Fibroblast of skin of left biceps (primary cell): ENCODE measurements around the gene TRABD2A.
A peak's percentile ranks its signal among the peaks of the same experiment; 100 is the strongest.

Source experiments
- DNase-seq, 2 experiments: peaks; one replicate each; pipeline ENCODE4 v3.0.0-alpha.2; 2013; ENCODE audit warnings: low read depth in 2 of 2

Gene TRABD2A

DNA sequence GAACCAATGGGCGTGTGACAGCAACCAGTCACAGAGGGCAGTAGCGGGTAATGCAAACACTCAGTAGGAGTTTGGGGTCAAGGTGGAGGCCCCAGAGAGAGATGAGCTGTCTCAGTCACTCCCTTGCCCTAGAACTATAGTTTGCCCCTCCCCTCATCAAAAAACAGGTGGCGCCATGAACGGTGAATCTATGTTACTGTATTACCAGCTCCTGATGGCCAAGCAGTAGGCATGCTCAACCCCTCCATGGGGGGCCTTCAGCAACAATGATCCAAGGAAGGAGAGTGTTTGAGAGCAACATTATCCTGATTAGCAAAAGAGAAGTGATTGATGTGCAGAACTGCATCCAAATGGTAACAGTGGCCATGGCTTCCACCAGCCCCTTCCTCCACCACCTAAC is 30.4 kb downstream of the TRABD2A start:
- no peak for DNase-seq

DNA sequence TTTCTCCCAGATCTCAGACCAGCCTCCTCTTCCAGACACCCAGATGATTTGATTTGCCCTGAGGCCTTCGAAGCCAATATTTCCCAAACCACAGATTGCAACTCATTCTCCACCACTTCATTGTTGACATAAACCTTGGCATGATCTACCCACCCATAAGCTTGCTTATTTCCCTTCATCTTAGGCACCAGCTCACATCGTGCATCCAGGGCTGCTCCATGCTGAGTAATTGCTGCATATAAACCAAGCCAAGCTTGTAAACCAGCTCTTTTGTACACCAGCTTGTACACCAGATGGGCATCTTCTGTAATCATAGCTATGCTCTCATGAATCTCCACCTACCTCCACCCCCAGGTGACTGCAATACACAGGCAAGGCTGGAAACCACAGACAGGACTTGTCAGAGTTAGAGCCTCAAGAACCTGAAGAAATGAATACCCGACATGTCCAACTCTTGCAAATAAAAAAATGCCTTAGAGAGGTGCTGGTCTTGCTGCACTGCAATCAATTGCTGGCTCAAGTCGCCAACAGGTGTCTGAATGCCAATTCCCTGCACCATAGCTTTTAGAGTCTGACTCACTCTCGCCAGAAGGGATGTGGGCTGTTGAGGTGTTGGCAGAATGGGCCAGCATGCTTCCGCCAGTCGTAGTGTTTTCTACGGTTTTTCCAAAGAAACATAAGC is 31.5 kb downstream of the TRABD2A start:
- no peak for DNase-seq

DNA sequence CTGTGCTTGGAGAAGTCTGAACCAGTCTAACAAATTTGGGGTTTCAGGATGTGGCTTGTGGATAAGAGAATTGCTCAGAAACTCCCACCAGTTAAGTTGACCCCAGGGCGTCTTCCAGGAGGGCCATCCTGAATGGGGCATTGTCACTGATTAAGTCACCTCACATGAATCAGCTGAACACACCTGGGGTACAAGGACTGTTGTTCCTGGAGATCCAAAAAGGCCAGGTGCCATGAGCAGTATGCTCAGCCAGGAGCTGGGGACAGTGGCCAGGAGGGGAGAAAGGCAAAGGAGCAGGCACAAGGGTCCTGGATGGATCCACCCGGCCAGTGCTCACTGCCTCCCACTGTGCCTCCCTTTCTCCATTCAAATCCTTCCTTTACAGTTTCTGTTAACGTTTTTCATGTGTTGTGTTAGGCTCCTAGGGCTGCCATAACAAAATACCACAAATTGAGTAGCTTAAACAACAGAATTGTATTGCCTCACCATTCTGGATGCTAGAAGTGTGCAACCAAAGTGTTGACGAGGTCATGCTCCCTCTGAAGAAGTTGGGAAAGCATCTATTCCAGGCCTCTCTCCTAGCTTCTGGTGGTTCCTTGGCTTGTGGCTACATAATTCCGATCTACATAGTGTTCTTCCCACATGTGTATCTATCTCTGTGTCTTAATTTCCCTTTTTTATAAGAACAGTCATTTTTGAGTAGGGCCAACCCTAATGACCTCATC is 33.4 kb downstream of the TRABD2A start:
- DNase-seq = peak in 1 of 2 experiments; percentile 28

DNA sequence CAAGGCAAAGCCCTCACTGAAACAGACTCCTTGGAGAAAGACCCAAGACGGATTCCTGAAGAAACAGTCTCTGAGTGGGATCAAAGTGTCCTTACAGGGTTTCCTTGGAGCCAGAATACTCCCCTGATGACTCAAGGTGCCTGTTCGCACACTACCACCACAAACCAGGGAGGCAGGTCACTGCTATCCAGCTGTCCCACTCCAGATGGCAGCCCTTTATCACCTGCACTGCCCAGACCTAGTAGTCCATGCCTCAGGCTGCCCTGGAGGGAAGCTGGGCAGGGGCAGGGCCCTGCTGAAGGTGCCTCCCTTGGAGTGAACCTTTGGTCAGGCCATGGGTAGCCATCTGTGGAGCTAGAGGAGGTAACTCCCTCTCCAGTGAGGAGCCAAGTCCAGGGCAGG is 34.1 kb downstream of the TRABD2A start:
- no peak for DNase-seq

DNA sequence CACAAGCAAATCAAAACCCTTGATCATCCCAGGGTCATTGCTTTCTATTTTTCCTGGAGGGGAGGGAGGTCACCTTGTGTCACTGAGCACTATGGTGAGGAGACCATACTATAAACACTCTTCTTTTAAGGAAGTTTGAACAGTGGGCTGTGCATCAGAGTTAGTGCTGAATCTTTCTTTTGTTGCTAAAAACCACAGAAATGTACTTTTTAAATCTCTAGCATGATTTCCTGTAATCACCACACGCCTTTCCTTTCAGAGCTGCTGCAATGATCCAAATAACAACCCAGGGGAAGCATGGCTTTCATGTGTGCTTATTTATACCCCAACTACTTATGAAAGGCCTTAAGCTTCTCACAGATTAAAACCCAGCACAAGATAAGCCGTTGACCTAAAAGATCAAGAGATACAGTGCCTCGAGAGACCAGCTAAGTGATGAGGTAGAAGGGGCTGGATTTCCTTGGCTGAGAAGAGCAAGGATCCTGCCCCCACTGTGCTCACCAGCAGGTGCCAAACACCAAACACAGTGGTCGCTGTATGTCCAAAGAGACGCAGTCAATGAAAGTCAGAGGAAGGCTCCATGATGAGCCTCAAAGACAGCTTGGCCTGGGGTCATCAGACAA is 34.7 kb downstream of the TRABD2A start:
- no peak for DNase-seq

DNA sequence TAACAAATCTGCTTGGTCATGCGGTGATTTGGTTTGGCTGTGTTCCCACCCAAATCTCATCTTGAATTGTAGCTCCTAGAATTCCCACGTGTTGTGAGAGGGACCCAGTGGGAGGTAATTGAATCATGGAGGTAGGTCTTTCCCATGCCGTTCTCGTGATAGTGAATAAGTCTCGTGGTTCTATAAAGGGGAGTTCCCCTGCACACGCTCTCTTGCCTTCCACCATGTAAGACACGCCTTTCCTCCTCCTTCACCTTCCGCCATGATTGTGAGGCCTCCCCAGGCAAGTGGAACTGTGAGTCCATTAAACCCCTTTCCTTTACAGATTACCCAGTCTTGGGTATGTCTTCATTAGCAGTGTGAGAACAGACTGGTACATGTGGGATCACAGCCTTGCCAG is 36.7 kb downstream of the TRABD2A start:
- no peak for DNase-seq

DNA sequence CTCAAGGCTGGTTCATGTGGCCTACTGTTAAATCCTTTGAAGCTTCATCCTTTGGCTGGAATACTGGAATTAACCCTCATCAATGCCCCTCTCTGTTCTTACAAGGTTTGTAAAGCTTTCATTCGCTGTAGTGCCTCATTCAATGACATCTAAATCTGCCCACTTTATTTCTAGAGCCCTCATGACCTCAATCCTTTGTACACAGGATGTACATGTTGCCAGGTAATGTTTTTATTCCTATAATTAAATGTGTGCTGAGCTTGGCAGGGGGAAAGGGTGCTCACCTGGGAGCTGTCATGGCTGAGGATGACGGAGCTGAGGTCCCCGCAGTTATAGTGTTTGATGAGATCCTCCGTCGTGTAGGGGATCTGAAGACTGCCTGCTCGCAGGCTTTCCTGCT is 39.3 kb downstream of the TRABD2A start:
- DNase-seq = no peak

DNA sequence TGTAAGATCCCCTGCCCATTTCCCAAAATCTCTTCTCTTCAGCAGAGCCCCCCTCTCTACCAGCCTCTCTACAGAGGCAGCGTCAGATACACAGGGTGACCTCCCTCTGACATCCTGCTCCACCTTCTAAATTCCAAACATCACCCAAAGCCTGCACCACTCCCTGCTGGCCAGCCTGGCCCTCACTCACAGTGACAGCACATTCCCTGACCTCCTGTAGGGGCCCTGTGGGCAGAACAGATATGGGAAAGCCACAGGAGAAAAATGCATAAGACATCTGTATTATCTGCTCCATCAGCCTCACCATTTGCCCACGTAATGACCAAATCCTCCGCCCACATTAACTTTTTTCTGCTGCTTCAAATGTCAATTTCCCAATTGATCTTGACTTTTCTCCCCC is 40.6 kb downstream of the TRABD2A start:
- no peak for DNase-seq

DNA sequence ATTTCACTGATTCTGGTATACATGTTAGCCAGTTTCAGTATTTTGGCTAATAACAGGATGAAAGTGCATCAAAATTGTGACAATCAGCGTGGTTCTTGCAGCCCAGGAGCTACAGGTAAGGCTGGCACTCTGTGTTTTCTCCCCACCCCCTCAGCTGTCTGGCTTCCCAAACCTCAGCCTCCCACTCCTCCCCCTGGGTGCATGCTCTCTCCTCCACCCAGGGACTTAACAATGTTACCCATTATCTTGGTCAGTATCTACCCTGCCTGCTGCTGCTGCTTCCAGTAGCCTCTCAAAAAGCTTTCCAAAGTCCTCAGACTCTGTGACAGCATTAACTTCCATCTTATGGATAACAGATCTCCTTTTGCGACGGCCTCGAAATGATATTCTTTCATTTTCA is 41.0 kb downstream of the TRABD2A start:
- no peak for DNase-seq

DNA sequence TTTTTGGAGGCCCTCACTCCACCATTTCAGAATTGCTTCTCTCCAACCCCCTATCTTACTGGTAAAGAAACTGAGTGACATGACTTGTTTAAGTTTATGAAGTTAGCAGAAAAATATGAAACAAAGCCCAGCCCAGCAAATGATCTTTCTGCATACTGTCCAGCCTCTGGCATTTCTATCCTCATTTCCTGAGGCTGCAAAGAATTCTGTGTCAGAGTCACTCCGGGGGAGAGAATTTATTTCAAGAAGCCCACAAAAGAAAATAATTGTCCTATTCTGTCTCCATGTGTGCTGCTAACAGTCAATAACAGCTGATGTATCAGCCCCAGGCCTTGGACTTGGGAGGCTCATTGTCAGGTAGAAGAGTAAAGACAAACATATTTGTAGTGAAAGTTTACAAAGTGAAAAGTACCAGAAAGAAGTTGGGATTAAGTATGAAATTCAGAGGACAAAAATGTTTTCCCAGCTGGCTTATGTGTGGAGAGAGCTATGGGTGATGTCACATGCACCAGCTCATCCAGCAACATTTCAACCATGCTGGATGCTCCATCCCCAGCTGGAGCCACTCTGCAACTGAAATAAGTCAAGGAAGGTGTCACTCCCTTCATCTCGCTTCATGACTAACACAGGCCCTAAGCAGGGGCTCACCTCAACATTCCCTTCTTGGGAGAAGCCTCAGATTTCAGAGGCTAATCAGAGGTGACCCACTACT is 42.3 kb downstream of the TRABD2A start:
- no peak for DNase-seq

DNA sequence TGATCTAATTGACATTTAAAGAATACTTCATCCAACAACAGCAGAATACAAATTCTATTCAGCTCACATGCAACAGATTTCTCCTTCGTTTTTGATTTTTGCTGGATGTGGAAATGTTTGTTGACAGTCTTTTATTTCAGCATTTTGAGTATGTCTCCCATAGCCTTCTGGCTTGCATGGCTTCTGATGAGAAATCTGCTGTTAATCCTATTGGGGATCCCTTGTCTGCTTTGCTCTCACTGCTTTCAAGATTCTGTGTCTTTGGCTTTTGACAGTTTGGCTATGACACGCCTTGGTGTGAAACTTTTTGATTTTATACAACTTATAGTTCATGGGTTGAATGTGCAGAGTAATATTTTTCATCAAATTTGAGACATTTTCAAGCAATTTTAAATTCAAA is 44.7 kb downstream of the TRABD2A start:
- no peak for DNase-seq

DNA sequence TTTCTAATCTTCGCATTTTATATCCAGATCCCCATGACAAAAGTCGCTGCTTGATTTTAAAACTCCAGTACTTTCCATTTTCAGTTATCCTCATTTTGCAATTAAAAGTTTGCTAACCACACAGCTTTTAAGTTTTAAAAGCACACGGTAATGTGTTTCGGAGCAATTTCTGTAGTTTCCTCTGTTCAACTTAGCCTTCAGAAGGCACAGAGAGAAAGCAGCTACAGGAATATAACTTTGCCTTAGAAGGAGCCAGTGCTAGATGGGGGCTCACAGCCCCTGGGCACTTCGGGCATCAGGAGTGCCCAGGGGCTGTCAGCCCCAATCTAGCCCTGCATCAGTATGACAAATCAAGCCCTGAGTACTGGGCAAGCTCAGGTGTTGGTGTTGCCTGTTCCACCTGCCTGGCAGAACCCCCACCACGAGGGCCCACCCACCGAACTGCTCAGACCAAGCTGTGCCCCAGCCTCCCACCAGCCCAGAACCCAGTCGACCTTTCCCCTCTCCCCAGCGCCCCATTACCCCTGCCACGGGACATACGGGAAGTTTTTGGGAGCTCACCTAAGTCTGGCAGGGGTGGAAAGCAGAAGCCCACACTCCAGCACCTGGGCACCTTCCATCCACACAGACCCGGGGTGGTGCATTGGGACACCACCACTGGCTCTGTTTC is 47.3 kb downstream of the TRABD2A start:
- DNase-seq = no peak

DNA sequence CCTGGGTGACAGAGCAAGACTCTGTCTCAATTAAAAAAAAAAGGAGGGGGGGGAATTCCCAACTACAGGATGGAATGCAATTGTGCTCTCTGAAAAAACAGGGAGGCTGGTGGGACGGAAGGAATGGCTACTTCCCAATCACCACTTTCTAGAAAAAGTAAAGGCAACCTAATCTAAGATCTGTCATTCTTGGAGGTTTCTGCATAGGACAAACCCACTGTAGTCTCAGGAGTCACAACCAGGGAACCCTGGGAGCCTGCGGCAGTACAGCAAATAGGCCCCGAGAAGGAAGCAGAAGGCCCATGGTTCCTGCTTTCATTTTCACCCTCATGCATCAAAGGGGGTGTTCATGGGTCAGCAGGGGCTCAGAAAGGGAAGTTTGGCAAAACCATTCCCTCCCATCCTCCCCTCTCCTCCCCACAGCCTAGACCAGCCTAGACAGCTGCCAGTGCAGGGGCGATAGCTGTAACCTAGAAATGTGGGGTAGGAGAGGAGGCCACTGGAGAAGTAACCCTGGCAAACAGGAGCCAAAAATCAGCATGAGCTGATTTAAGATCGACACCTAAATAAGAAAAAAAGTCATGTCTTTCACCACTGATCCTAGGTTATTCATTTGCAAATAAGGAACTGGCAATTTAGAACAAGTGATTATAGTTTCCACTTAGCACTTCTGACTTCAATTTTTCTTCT is 48.0 kb downstream of the TRABD2A start:
- DNase-seq = no peak

DNA sequence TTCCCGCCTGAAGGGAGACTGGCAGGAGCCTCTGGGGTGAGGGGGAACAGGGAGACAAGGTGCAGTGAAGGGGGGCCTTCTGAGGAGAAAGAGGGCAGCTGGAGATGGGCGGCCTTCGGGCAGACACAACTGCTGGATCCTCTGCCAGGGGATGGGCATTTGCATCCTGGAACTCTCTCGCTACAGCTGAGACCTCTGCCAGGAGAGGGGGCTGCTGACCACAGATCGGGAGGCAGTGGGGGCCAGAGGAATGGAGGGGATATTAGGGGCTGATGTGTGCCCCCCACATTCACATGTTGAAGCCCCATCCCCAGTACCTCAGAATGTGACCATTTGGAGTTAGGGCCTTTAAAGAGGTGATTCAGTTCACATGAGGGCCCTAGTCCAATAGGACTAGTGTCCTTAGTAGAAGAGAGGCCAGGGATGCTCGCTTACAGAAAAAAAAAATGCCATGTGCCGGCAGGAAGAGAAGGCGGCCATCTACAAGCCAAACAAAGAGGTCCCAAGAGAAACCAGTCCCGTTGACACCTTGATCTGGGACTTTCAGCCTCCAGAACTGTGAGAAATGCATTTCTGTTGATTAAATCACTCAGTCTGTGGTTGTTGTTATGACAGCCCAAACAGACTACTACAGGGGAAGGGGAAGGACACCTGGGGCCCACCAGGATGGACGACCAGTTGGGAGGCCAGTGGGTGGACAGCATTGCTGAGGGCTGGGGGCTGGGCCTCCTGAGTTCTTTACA is 50.0 kb downstream of the TRABD2A start:
- no peak for DNase-seq

DNA sequence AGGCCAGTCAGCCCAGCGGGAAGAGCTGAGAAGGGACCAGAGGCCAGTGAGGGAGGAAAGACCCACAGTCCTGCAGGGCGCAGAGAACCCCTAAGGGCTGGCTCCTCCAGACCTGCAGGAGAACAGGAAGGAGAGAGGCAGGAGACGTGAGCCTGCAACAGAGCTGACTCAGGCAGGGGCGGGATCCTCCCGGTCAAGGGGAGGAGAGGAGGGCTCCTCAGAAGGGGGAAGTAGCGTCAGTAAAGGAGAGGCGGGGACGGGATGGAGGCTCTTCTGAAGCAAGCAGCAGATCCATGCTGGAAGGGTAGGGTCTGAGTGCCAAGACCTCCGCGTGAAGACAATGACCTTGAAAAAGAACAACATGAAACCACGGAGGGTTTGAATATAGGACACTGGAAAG is 50.8 kb downstream of the TRABD2A start:
- DNase-seq = no peak

DNA sequence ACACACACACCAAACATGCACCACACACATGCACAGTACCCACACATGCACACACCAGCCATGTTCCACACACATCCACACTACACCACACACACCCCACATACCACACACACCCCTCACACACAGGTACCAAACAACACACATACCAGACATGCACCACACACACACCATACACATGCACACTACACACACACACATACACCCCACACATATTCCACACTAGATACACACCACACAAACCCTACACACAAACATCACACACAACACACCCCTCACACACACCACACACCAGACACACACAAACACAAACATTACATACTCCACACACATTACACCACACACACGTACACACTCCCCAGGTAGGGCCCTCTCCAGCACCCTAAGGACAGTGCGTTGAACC is 51.2 kb downstream of the TRABD2A start:
- DNase-seq = no peak

DNA sequence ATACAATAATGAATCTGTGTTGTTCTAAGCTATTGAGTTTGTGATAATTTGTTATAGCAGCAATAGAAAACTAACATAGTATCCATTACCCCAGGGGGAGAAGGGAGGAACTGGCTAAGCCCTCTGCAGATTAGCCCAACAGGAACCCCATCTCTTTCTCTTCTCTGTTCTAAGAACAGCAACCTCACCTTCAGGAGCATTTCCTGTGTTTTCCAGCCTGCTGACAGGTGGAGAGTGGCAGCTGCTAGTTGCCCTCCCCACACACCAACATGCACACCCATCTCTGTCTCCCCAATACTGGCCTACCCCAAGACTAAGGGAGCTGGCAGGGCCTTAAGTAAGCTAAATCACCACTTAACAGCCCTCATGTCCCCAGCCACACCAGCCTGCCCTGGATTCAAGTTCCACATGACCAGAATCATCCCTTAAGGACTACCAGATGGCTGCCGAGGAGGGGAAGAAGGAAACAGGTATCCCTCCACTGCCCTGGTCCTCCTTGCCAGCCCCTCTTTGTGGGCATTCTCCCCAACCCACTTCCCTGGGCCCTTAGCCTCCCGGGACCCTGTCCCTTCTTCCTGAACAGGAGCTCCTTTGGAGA is 52.8 kb downstream of the TRABD2A start:
- DNase-seq = no peak

DNA sequence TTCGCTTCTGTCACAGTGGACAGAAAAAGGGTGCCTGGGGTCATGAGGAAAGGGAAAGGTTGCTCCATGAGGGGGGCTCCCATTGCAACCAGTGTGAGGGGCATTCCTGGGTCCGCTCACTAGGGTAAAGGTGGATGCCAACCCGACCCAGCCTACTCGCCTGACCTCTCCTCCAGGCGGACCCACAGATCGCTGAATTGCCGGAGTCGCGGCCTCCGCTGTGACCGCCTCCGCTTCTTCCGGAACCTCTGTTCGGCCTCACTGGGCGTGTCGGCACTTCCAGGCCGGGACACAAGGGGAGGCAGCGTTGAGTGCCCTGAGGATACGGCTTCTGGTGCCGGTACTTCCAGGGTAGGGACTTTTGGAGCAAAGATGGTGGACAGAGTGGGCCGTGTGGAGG is 57.1 kb downstream of the TRABD2A start:
- no peak for DNase-seq

DNA sequence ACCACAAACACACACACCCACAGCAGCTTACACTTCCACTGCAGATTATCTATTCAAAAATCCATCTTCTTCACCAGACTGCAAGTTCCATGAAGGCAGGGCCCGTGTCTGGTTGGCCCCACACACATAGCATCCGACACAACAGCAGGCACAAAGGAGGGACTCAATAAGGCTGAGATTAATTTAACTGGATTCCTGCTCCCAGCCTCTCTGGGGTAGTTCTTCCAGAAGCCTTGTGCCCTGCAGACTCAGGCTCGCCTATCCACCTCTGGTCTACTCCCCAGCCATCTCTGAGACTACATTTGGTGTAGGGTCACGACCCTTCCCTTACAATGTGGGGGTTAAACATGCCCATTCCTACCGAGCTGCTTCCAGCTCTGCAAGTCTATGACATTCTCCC is 57.7 kb downstream of the TRABD2A start:
- no peak for DNase-seq

DNA sequence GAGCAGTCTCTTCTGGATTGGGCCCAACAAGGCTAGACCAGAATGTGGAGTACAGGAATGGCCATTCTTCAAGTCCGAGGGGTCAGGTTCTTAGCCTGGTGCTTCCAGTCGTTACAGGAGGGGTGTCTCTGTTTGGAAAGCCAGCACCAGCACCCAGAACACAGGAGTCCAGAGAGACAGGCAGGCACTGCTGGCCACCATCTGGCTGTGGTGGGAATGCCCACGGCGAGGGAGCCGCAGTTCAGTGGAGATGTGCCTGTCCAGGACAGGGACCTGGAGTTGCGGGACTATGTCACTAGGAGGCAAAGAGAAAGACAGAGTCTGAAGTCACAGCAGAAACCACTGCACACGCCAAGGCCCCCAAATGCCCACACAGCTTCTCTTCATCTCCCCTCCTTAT is 59.1 kb downstream of the TRABD2A start:
- DNase-seq = no peak
